Thoracic aorta (tissue), 2 donors: Measurements from ENCODE around the gene SHMT2. TPM values are rescaled to one million over a fixed set of nuclear protein-coding genes. Genes with fewer than 3 reads are reported as not detected.

ENCODE experiments used
- ATAC-seq: fragments of 150-250 bp; one replicate; pipeline ENCODE4 v1.8.0; 2017; ENCODE audit warnings: low read depth; ENCODE audit not compliant: insufficient number of reproducible peaks, low FRiP score
- DNase-seq: peaks from one replicate; pipeline ENCODE4 v3.0.0-alpha.2; 2020; ENCODE audit warnings: low spot score
- H3K27ac ChIP-seq, 2 donors: fragments of 200-600 bp; sonication (generic); 1 replicate in 1 of 2; 2 replicates in 1 of 2; pipeline ENCODE4 v1.5.1; 2016; ENCODE audit warnings: mild to moderate bottlenecking in 2 of 2, moderate library complexity in 2 of 2
- H3K27me3 ChIP-seq: fragments of 200-600 bp; sonication (generic); replicated peaks from 2 replicates; pipeline ENCODE4 v1.6.0; 2016; ENCODE audit warnings: mild to moderate bottlenecking; ENCODE audit not compliant: insufficient read depth
- H3K36me3 ChIP-seq: fragments of 200-600 bp; sonication (generic); one replicate; pipeline ENCODE4 v1.5.1; 2016
- H3K4me1 ChIP-seq, 2 donors: fragments of 200-600 bp; sonication (generic); 1 replicate in 1 of 2; 2 replicates in 1 of 2; pipeline versions ENCODE4 v1.5.1 to v1.6.0; 2016; ENCODE audit warnings: low read depth in 2 of 2, mild to moderate bottlenecking in 1 of 2; ENCODE audit not compliant: control insufficient read depth in 1 of 2
- H3K4me3 ChIP-seq: fragments of 200-600 bp; sonication (generic); 2 replicates; pipeline ENCODE4 v1.5.1; 2016; ENCODE audit warnings: mild to moderate bottlenecking
- H3K9me3 ChIP-seq: fragments of 200-600 bp; sonication (generic); 2 replicates; pipeline ENCODE4 v1.5.1; 2016
- CTCF ChIP-seq: fragments of 200-600 bp; sonication (generic); IDR thresholded peaks from one replicate; pipeline ENCODE4 v1.5.1; 2019; ENCODE audit warnings: antibody characterized with exemption
- total RNA-seq, 2 donors: library from RNA; depleted of rRNA; stranded (reverse); fragments of >200 nt; gene quantifications; one replicate each; pipeline versions ENCODE4 v1.1.0 to v1.2.3, GENCODE V29; 2016

SHMT2 gene
- total RNA-seq, 2 donors from 2014 or later: 57.3 to 60.4 TPM

- ATAC-seq: no peak
- TF ChIP-seq CTCF: no peak
- Histone ChIP-seq H3K36me3 (peaks cover 45% of the 10 kb centered on the region), H3K9me3 (no peaks in the 10 kb centered on the region), H3K27ac (no peak overlapping the region), H3K4me3 (no peak overlapping the region), H3K27me3 (no peaks in the 10 kb centered on the region), H3K4me1 (peaks cover 0 to 12% of the 10 kb centered on the region in 2 donors)
- no peak for DNase-seq
Measured at GRCh38 chr12:57258977-57259970, 29.8 kb downstream of the SHMT2 start.

- H3K27me3 ChIP-seq: no peaks in the 10 kb centered on the region
- peaks cover 44% of the 10 kb centered on the region for H3K36me3 ChIP-seq
- no peak for ATAC-seq
- no peak for TF ChIP-seq CTCF
- no peak for DNase-seq
- H3K4me1 ChIP-seq: peaks cover 0 to 12% of the 10 kb centered on the region in 2 donors
- H3K4me3 ChIP-seq: no peak overlapping the region
- H3K27ac ChIP-seq: no peak overlapping the region
- H3K9me3 ChIP-seq: no peaks in the 10 kb centered on the region
Measured at GRCh38 chr12:57260366-57260765, 30.9 kb downstream of the SHMT2 start.

- DNase-seq (no peak), ATAC-seq (no peak)
- H3K36me3 ChIP-seq: peaks cover 40% of the 10 kb centered on the region
- no peak for TF ChIP-seq CTCF
- H3K4me3 ChIP-seq: no peak overlapping the region
- no peaks in the 10 kb centered on the region for H3K27me3 ChIP-seq
- peaks cover 0 to 12% of the 10 kb centered on the region in 2 donors for H3K4me1 ChIP-seq
- H3K27ac ChIP-seq: no peak overlapping the region
- H3K9me3 ChIP-seq: no peaks in the 10 kb centered on the region
Measured at GRCh38 chr12:57261428-57261865, 31.9 kb downstream of the SHMT2 start.

DNA sequence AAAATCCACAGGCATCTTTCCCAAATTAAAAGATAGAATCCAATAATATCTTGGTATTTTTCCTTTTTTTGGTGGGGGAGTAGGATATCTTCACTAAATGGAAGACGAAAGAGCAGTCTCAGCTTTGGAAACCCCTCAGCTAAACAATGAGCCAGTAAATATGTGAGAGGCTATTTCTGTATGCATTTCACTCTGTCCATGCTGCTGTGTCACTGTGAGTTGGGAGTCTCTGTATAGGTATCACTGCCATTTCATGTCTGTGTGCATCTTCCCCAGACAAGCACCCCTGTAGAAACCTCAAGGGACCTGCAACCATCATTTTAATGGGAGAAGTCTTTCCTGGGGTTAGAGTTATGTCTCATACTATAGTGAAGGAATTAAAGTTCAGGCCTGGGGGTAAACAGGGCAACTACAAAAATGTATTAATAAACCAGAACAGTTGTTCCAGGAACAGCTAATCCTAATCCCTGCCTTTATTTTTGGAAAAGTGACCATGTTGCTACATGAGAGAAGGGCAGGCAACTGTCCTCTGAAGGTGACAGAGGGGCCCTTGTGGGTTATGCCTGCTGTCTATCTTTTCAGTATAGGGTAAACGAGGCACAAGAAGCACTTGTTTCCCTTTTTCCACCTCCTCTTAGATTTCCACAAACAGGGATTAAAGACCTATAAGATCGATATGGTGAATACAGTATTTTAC lies 32.8 kb downstream of the SHMT2 start:
- DNase-seq: no peak

More for the DNA sequence above, 32.8 kb downstream of the SHMT2 start:
- no peak for ATAC-seq
- Histone ChIP-seq H3K4me1 (peaks cover 0 to 12% of the 10 kb centered on the region in 2 donors), H3K27ac (no peak overlapping the region), H3K36me3 (peaks cover 43% of the 10 kb centered on the region), H3K4me3 (no peak overlapping the region), H3K9me3 (no peaks in the 10 kb centered on the region), H3K27me3 (no peaks in the 10 kb centered on the region)
- no peak for TF ChIP-seq CTCF
